ENCODE measurements around the gene SUSD2.

GRCh38 chr22:24146194-24146616 lies 35.1 kb upstream of the SUSD2 start:
- no peak for TF ChIP-seq CTCF (IDR thresholded peaks at IDR 0.05)
- peak in 1 of 2 donors; percentile 18 for TF ChIP-seq POLR2A (IDR thresholded peaks at IDR 0.05)
